OCI-LY3 (cell line): ENCODE measurements around the gene TUBA8.

Experiments used
- H2AFZ ChIP-seq: fragments of 200-600, 300-600 bp; shearing (Covaris generic); 2 replicates; pipeline ENCODE4 v1.6.0; 2014; ENCODE audit warnings: antibody characterized with exemption, low read depth, low read length
- H3K27ac ChIP-seq: fragments of 200-600, 300-600 bp; sonication (generic); 2 replicates; pipeline ENCODE4 v1.5.1; 2014; ENCODE audit warnings: mild to moderate bottlenecking, low read length, moderate library complexity, mixed read lengths
- H3K27me3 ChIP-seq: fragments of 200-600, 300-600 bp; sonication (generic); 2 replicates; pipeline ENCODE4 v1.6.1; 2014; ENCODE audit warnings: low read depth, low read length, mixed read lengths
- H3K36me3 ChIP-seq: fragments of 200-600, 300-600 bp; sonication (generic); replicated peaks from 2 replicates; pipeline ENCODE3; 2014; ENCODE audit warnings: low read depth, low read length, mixed read lengths
- H3K4me1 ChIP-seq: fragments of 300-600, 200-600 bp; sonication (generic); 2 replicates; pipeline ENCODE4 v1.6.1; 2014; ENCODE audit warnings: low read length, mixed read lengths
- H3K4me2 ChIP-seq: fragments of 200-600, 300-600 bp; sonication (generic); 2 replicates; pipeline ENCODE4 v1.6.1; 2014; ENCODE audit warnings: low read length, mixed read lengths
- H3K4me3 ChIP-seq: fragments of 300-600, 200-600 bp; sonication (generic); 2 replicates; pipeline ENCODE4 v1.5.1; 2014; ENCODE audit warnings: antibody characterized with exemption, mild to moderate bottlenecking, low read length, moderate library complexity
- H3K79me2 ChIP-seq: fragments of 300-600, 200-600 bp; shearing (Covaris generic); 2 replicates; pipeline ENCODE4 v1.6.1; 2014; ENCODE audit warnings: mild to moderate bottlenecking, low read length, mixed read lengths
- H3K9ac ChIP-seq: fragments of 300-600, 200-600 bp; shearing (Covaris generic); 2 replicates; pipeline ENCODE4 v1.6.0; 2014; ENCODE audit warnings: mild to moderate bottlenecking, low read length, moderate library complexity
- H3K9me3 ChIP-seq: fragments of 200-600, 300-600 bp; shearing (Covaris generic); 2 replicates; pipeline ENCODE4 v1.6.1; 2014; ENCODE audit warnings: low read length, mixed read lengths; ENCODE audit not compliant: insufficient read depth
- H4K20me1 ChIP-seq: fragments of 200-600, 300-600 bp; sonication (generic); 2 replicates; pipeline ENCODE4 v1.6.1; 2016; ENCODE audit warnings: low read length, mixed read lengths; ENCODE audit not compliant: insufficient read depth
- CTCF ChIP-seq: fragments of 200-600, 300-600 bp; sonication (generic); IDR thresholded peaks from 2 replicates; pipeline ENCODE4 v1.5.1; 2014; ENCODE audit warnings: antibody characterized with exemption, low read length, low read depth
- EZH2phosphoT487 ChIP-seq: fragments of 200-600 bp; shearing (Covaris generic); IDR thresholded peaks from 2 replicates; pipeline ENCODE4 v1.6.1; 2018; ENCODE audit warnings: antibody characterized with exemption, mixed run types, low read depth

Gene TUBA8

DNA sequence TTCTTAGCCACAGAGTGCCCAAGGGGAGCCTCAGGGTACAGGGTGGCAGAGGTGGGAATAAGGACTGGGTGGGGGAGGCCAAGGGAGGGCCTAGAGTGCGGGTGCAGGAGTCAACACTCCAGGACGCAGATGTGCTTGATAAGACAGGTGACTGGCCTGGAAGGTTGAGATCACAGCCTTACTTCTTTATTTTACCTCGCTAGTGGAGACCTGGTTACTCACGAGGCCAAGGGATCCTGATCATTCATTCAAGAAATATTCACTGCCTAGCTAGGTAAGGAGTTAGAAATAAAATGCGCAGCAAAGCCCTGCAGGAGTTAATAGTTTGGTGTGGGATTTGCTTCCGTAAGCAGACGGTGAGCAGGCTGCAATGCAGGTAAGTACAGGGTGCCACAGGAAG is 46.0 kb upstream of the TUBA8 start:
- no peak overlapping the region for H3K9ac ChIP-seq
- no peaks in the 10 kb centered on the region for H3K79me2 ChIP-seq
- H3K9me3 ChIP-seq, result no peaks in the 10 kb centered on the region
- H3K27ac ChIP-seq, result no peak overlapping the region
- H2AFZ ChIP-seq, result 0 out of 2 replicates have a peak overlapping the region, but pooled peaks have one; percentile 2
- H3K36me3 ChIP-seq, result no peaks in the 10 kb centered on the region
- H3K27me3 ChIP-seq, result no peaks in the 10 kb centered on the region
- peak overlapping the region; percentile 84 for H3K4me2 ChIP-seq
- no peaks in the 10 kb centered on the region for H4K20me1 ChIP-seq
- peaks cover 76% of the 10 kb centered on the region for H3K4me1 ChIP-seq
- H3K4me3 ChIP-seq, result no peak overlapping the region
- TF ChIP-seq EZH2phosphoT487 (no peak), CTCF (no peak)

GRCh38 chr22:18065256-18065655 is 45.4 kb upstream of the TUBA8 start:
- TF ChIP-seq CTCF, result peak; percentile 58
- TF ChIP-seq EZH2phosphoT487, result no peak
- no peaks in the 10 kb centered on the region for H3K79me2 ChIP-seq
- peak overlapping the region; percentile 64 for H3K4me3 ChIP-seq
- 0 out of 2 replicates have a peak overlapping the region, but pooled peaks have one; percentile 2 for H2AFZ ChIP-seq
- peak overlapping the region; percentile 53 for H3K9ac ChIP-seq
- H3K4me1 ChIP-seq, result peaks cover 70% of the 10 kb centered on the region
- H3K36me3 ChIP-seq, result no peaks in the 10 kb centered on the region
- no peaks in the 10 kb centered on the region for H4K20me1 ChIP-seq
- no peaks in the 10 kb centered on the region for H3K27me3 ChIP-seq
- no peaks in the 10 kb centered on the region for H3K9me3 ChIP-seq
- peak overlapping the region; percentile 84 for H3K4me2 ChIP-seq
- H3K27ac ChIP-seq, result peak overlapping the region; percentile 81

DNA sequence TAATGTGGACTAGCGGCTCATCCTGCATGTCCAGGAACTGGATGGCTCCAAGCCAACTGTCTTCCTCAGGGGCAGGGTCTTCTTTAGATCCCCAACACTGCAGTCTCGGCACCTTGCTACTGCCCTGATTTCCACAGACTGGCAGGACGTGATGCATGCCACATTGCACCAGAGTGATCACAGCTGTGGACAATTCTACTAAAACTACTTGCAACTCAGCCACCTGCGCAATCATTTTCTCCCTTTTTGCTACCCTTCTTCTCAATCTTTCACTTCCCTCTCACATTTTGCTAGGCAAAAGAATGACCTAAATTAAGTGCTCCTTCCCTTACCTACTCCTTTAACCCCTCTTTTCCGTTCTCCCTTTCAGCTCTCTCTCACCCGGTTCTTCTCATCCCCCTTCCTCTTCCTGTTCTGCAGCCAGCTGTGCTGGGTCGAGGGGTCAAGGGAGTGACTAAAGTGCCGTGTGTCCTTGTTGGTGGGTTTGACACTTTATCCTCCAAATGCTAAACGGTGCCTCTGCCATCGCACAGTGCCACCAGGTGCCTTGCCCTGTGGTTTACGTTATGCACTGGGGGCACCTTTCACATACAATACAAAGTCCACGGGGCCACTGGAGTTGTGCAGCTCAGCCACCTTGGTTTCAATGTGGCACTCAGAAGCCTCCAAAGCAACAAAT is 44.3 kb upstream of the TUBA8 start:
- Histone ChIP-seq H3K4me1 (peaks cover 70% of the 10 kb centered on the region), H3K9ac (peak overlapping the region; percentile 53), H3K27ac (peak overlapping the region; percentile 81), H3K36me3 (no peaks in the 10 kb centered on the region), H3K4me3 (peak overlapping the region; percentile 64), H3K9me3 (no peaks in the 10 kb centered on the region), H2AFZ (no peak overlapping the region; the same call in 1 of the 2 replicates), H4K20me1 (no peaks in the 10 kb centered on the region), H3K79me2 (no peaks in the 10 kb centered on the region), H3K27me3 (no peaks in the 10 kb centered on the region), H3K4me2 (peak overlapping the region; percentile 84)
- TF ChIP-seq EZH2phosphoT487 (no peak), CTCF (peak; percentile 36)

DNA sequence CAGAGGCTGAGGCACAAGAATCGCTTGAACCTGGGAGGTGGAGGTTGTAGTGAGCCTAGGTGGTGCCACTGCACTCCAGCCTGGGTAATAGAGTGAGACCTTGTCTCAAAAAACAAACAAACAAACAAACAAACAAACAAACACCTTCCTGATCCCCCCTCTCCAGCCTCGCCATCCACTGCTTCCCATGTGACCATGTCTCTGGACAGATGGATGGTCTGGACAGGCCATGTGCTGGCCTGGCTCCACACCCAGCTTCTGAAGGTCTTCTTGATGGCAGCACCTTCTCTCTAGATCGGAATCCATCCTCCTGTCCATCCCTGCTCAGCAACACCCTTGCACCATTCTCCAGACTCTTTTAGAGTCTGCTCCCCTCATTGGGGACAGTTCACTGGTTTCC is 43.5 kb upstream of the TUBA8 start:
- TF ChIP-seq EZH2phosphoT487 (no peak), CTCF (no peak)
- no peaks in the 10 kb centered on the region for H4K20me1 ChIP-seq
- peak overlapping the region; percentile 64; the same call in 1 of the 2 replicates for H3K4me3 ChIP-seq
- no peaks in the 10 kb centered on the region for H3K27me3 ChIP-seq
- H3K9ac ChIP-seq, result peak overlapping the region; percentile 53; the same call in 1 of the 2 replicates
- H3K4me2 ChIP-seq, result peak overlapping the region; percentile 84
- peak overlapping the region; percentile 81 for H3K27ac ChIP-seq
- H3K36me3 ChIP-seq, result no peaks in the 10 kb centered on the region
- H3K9me3 ChIP-seq, result no peaks in the 10 kb centered on the region
- H2AFZ ChIP-seq, result no peak overlapping the region
- peaks cover 71% of the 10 kb centered on the region for H3K4me1 ChIP-seq
- H3K79me2 ChIP-seq, result no peaks in the 10 kb centered on the region
